T-cell (primary cell): ENCODE data around the gene TMEM222. TPM values are rescaled to one million over a fixed set of nuclear protein-coding genes. Genes with fewer than 3 reads are reported as not detected.

ENCODE experiments used
- ATAC-seq, 4 experiments: fragments of 200-7000 bp in 3 of 4; fragments of 150-1000 bp in 1 of 4; cut with Tn5 transposase; replicated peaks in 1 of 4; 1 replicate in 3 of 4; 2 replicates in 1 of 4; pipeline ENCODE4 v1.10.0; 2021; ENCODE audit warnings: moderate library complexity in 3 of 4, mild to moderate bottlenecking in 2 of 4, moderate number of reproducible peaks in 1 of 4
- CTCF ChIA-PET, 2 donors: fragments of 300-600 bp; sonication (Branson Sonifier 250); formaldehyde crosslinking; loops; one replicate each; lab custom pipeline; 2022; ENCODE audit warnings: antibody characterized with exemption in 2 of 2; lab: Charles Lee
- POLR2A ChIA-PET, 2 donors: fragments of 300-600 bp; sonication (Branson Sonifier 250); formaldehyde crosslinking; loops; one replicate each; lab custom pipeline; 2022; ENCODE audit warnings: antibody characterized with exemption in 2 of 2; lab: Charles Lee
- DNase-seq, 35 experiments: peaks; one replicate each; pipeline versions ENCODE4 v3.0.0 to v3.0.0-alpha.2; 2013 to 2023
- H3K27ac ChIP-seq: one replicate; pipeline ENCODE4 v1.5.1; 2013; ENCODE audit warnings: low read length
- H3K27me3 ChIP-seq, 2 experiments: replicated peaks in 1 of 2; 1 replicate in 1 of 2; 2 replicates in 1 of 2; pipeline versions ENCODE4 v1.6.1 to v1.7.0; 2013; ENCODE audit warnings: low read length in 1 of 2, mixed read lengths in 1 of 2; ENCODE audit not compliant: control insufficient read depth in 2 of 2, insufficient read depth in 2 of 2; ENCODE audit errors: extremely low read depth in 1 of 2
- H3K36me3 ChIP-seq, 2 donors: 1 replicate in 1 of 2; 2 replicates in 1 of 2; pipeline versions ENCODE4 v1.6.1 to v1.7.0; 2013; ENCODE audit warnings: low read length in 1 of 2; ENCODE audit not compliant: control insufficient read depth in 2 of 2, insufficient read depth in 1 of 2; ENCODE audit errors: extremely low read depth in 1 of 2
- H3K4me1 ChIP-seq, 2 experiments: 1 replicate in 1 of 2; 2 replicates in 1 of 2; pipeline versions ENCODE4 v1.6.1 to v1.7.0; 2013; ENCODE audit warnings: low read length in 2 of 2, mixed read lengths in 1 of 2; ENCODE audit not compliant: insufficient read depth in 2 of 2, control insufficient read depth in 1 of 2; ENCODE audit errors: extremely low read depth in 1 of 2
- H3K4me3 ChIP-seq, 2 donors: 1 replicate in 1 of 2; 2 replicates in 1 of 2; pipeline versions ENCODE4 v1.5.1 to v1.7.0; 2013; ENCODE audit warnings: mild to moderate bottlenecking in 2 of 2, low read length in 1 of 2, moderate library complexity in 1 of 2; ENCODE audit not compliant: control insufficient read depth in 1 of 2; ENCODE audit errors: extremely low read depth in 1 of 2
- H3K9me3 ChIP-seq: 2 replicates; pipeline ENCODE4 v1.7.0; 2013
- H3K27ac Mint-ChIP-seq, 2 donors: one replicate each; pipeline ENCODE4 v1.8.0; 2020 to 2021; ENCODE audit warnings: mild to moderate bottlenecking in 2 of 2, mixed read lengths in 2 of 2
- H3K27me3 Mint-ChIP-seq, 2 donors: one replicate each; pipeline ENCODE4 v1.8.0; 2021 to 2022; ENCODE audit warnings: mixed read lengths in 2 of 2
- H3K36me3 Mint-ChIP-seq: one replicate; pipeline ENCODE4 v1.8.0; 2021; ENCODE audit warnings: mixed read lengths
- H3K4me1 Mint-ChIP-seq, 3 donors: one replicate each; pipeline ENCODE4 v1.8.0; 2020 to 2022; ENCODE audit warnings: mixed read lengths in 3 of 3, mild to moderate bottlenecking in 1 of 3
- H3K4me3 Mint-ChIP-seq, 3 donors: one replicate each; pipeline ENCODE4 v1.8.0; 2020 to 2022; ENCODE audit warnings: mild to moderate bottlenecking in 3 of 3, mixed read lengths in 3 of 3, moderate library complexity in 3 of 3
- H3K9me3 Mint-ChIP-seq, 3 donors: one replicate each; pipeline ENCODE4 v1.8.0; 2020 to 2022; ENCODE audit warnings: mixed read lengths in 3 of 3
- WGBS: methylation state at CpG from one replicate; pipeline ENCODE4 v1.1.5; 2013; ENCODE audit warnings: missing lambda C conversion rate; ENCODE audit not compliant: insufficient coverage; 5-methylcytosine and 5-hydroxymethylcytosine counted together
- total RNA-seq, 35 experiments: library from RNA in 6 of 35; stranded (reverse) in 6 of 35; fragments of 120-200 nt in 1 of 35; gene quantifications; one replicate each; pipeline versions ENCODE4 v1.2.1 to v1.2.4 and lab custom pipeline; 2013 to 2026

TMEM222 gene
- total RNA-seq, 5 donors from 2014 or later (not counting 1 experiment from before 2014, with no cell fraction given) = 25.2 to 48.8 (median 43.7) TPM

GRCh38 chr1:27332536-27333281 is 10.7 kb downstream of the TMEM222 start:
- peak; percentile 73 to 91 (median 80) for ATAC-seq
- Histone ChIP-seq H3K36me3 (peaks cover 16 to 80% of the 10 kb centered on the region in 2 donors), H3K27ac (peak overlapping the region; percentile 32), H3K4me3 (no peak overlapping the region), H3K4me1 (peaks cover 3 to 24% of the 10 kb centered on the region in 2 experiments), H3K27me3 (no peaks in the 10 kb centered on the region), H3K9me3 (no peaks in the 10 kb centered on the region)
- Mint-ChIP-seq H3K27me3 (no peaks in the 10 kb centered on the region), H3K36me3 (peaks cover 28% of the 10 kb centered on the region), H3K27ac (peak overlapping the region; percentile 44 to 75), H3K9me3 (no peaks in the 10 kb centered on the region), H3K4me3 (peak overlapping the region in 1 of 3 donors; percentile 5), H3K4me1 (peaks cover 36 to 43% (median 38%) of the 10 kb centered on the region in 3 donors)
- 85% methylated on average over 8 of the region's 11 CpGs for WGBS
- peak in 32 of 35 experiments; percentile 20 to 80 (median 48) for DNase-seq
- ChIA-PET CTCF (interaction anchor here (0.7 to 2.3 kb wide), 16 partner anchors 10 to 277 kb away, joined by 3 to 11 read pairs (median 4); partner anchors contain the start of gene FCN3 (in 1 of the 2)), POLR2A (no interaction called here)

- Mint-ChIP-seq H3K27me3 (no peaks in the 10 kb centered on the region), H3K36me3 (peaks cover 28% of the 10 kb centered on the region), H3K4me3 (no peak overlapping the region), H3K9me3 (no peaks in the 10 kb centered on the region), H3K4me1 (peaks cover 28 to 35% (median 29%) of the 10 kb centered on the region in 3 donors), H3K27ac (no peak overlapping the region)
- H3K4me1 ChIP-seq = peaks cover 3 to 19% of the 10 kb centered on the region in 2 experiments
- no peak for DNase-seq
- no peak for ATAC-seq
- H3K36me3 ChIP-seq = peaks cover 16 to 73% of the 10 kb centered on the region in 2 donors
- H3K27me3 ChIP-seq = no peaks in the 10 kb centered on the region
- WGBS = 98% methylated on average over 17 of the region's 17 CpGs
- no peaks in the 10 kb centered on the region for H3K9me3 ChIP-seq
- CTCF ChIA-PET = interaction anchor here (0.8 to 2.1 kb wide), 5 partner anchors 11 to 274 kb away, joined by 3 to 9 read pairs (median 5); no protein-coding TSS in a partner anchor
- POLR2A ChIA-PET = no interaction called here
- H3K27ac ChIP-seq = no peak overlapping the region
- no peak overlapping the region for H3K4me3 ChIP-seq
Observed at GRCh38 chr1:27333717-27334279, 11.8 kb downstream of the TMEM222 start.

- no peaks in the 10 kb centered on the region for H3K9me3 Mint-ChIP-seq
Observed at GRCh38 chr1:27335506-27336422, 13.8 kb downstream of the TMEM222 start.

GRCh38 chr1:27336756-27337155 is 14.8 kb downstream of the TMEM222 start:
- no peak for ATAC-seq
- WGBS = 100% methylated on average over 5 of the region's 5 CpGs

More at GRCh38 chr1:27335506-27336422, 13.8 kb downstream of the TMEM222 start:
- Mint-ChIP-seq H3K27me3 (no peaks in the 10 kb centered on the region), H3K4me3 (no peak overlapping the region), H3K27ac (no peak overlapping the region), H3K36me3 (peaks cover 24% of the 10 kb centered on the region), H3K4me1 (peaks cover 36 to 40% (median 39%) of the 10 kb centered on the region in 3 donors)
- no peak overlapping the region for H3K27ac ChIP-seq
- ChIA-PET CTCF (interaction anchor here in 1 of 2 donors (0.8 kb wide), 1 partner anchor 52 kb away, joined by 3 read pairs; no protein-coding TSS in a partner anchor), POLR2A (no interaction called here)
- DNase-seq = no peak
- H3K27me3 ChIP-seq = no peaks in the 10 kb centered on the region
- no peak overlapping the region for H3K4me3 ChIP-seq
- H3K9me3 ChIP-seq = no peaks in the 10 kb centered on the region
- WGBS = 100% methylated on average over 10 of the region's 17 CpGs
- no peak for ATAC-seq
- peaks cover 18 to 62% of the 10 kb centered on the region in 2 donors for H3K36me3 ChIP-seq
- H3K4me1 ChIP-seq = peaks cover 11 to 35% of the 10 kb centered on the region in 2 experiments

GRCh38 chr1:27338751-27339150 is 16.8 kb downstream of the TMEM222 start:
- peaks cover 9% of the 10 kb centered on the region for H3K36me3 Mint-ChIP-seq
- DNase-seq = no peak
- ATAC-seq = no peak
- H3K27ac Mint-ChIP-seq = peak overlapping the region; percentile 88 to 91
- no peaks in the 10 kb centered on the region for H3K9me3 Mint-ChIP-seq
- peaks cover 31 to 44% (median 40%) of the 10 kb centered on the region in 3 donors for H3K4me1 Mint-ChIP-seq
- Histone ChIP-seq H3K27ac (no peak overlapping the region), H3K27me3 (no peaks in the 10 kb centered on the region), H3K4me1 (peaks cover 19 to 40% of the 10 kb centered on the region in 2 experiments), H3K4me3 (no peak overlapping the region), H3K9me3 (no peaks in the 10 kb centered on the region), H3K36me3 (peaks cover 12 to 37% of the 10 kb centered on the region in 2 donors)
- POLR2A ChIA-PET = interaction anchor here in 1 of 2 donors (0.6 kb wide), 1 partner anchor 20 kb away, joined by 11 read pairs; no protein-coding TSS in a partner anchor
- CTCF ChIA-PET = no interaction called here
- H3K27me3 Mint-ChIP-seq = no peaks in the 10 kb centered on the region
- WGBS = 100% methylated on average over 6 of the region's 6 CpGs
- H3K4me3 Mint-ChIP-seq = peak overlapping the region in 1 of 3 donors; percentile 87

More at GRCh38 chr1:27336756-27337155, 14.8 kb downstream of the TMEM222 start:
- Mint-ChIP-seq H3K4me3 (no peak overlapping the region), H3K4me1 (peaks cover 38 to 49% (median 43%) of the 10 kb centered on the region in 3 donors), H3K9me3 (no peaks in the 10 kb centered on the region), H3K27ac (no peak overlapping the region), H3K36me3 (peaks cover 22% of the 10 kb centered on the region), H3K27me3 (no peaks in the 10 kb centered on the region)
- Histone ChIP-seq H3K27me3 (no peaks in the 10 kb centered on the region), H3K36me3 (peaks cover 18 to 56% of the 10 kb centered on the region in 2 donors), H3K9me3 (no peaks in the 10 kb centered on the region), H3K27ac (no peak overlapping the region), H3K4me1 (peaks cover 17 to 40% of the 10 kb centered on the region in 2 experiments), H3K4me3 (no peak overlapping the region)
- DNase-seq = no peak
- CTCF ChIA-PET = interaction anchor here in 1 of 2 donors (0.8 kb wide), 1 partner anchor 51 kb away, joined by 3 read pairs; no protein-coding TSS in a partner anchor
- POLR2A ChIA-PET = no interaction called here
